Skin epidermis (tissue), 12 donors: ENCODE results near the gene UNC45B.
A peak's percentile ranks its signal among the peaks of the same experiment; 100 is the strongest.
"Not testable (repeated sequence)": the region's sequence is repeated elsewhere in the genome, so short reads cannot be mapped to it uniquely, and the experiment has no call there.

Source experiments
- H3K27ac ChIP-seq, 21 experiments: fragments of 200-600 bp; sonication (generic) in 11 of 21; one replicate each; pipeline ENCODE4 v1.5.0; 2020; ENCODE audit warnings: mild to moderate bottlenecking in 3 of 21, inconsistent platforms in 2 of 21, moderate library complexity in 2 of 21
- H3K4me3 ChIP-seq, 7 experiments: fragments of 200-600 bp; sonication (generic) in 2 of 7; one replicate each; pipeline ENCODE4 v1.5.0; 2020; ENCODE audit warnings: inconsistent platforms in 2 of 7, mild to moderate bottlenecking in 2 of 7, moderate library complexity in 1 of 7

The UNC45B gene

DNA sequence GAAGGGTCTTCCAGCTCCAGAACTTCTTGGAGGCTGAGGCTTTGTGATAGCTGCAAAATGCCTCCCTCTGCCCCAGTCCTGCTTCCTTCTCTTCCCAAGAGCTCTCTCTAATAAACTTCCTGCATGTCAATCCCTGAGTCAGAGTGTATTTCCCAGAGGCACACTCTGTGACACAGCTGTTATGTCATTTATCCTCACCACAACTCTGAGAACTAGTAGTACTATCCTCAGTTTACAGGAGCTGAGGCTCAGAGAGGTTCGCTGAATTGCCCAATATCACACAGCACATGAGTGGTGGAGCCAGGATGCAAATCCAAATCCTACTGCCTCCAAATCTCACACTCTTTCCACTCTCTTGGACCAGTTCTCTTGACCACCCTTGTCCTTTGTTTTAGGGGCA lies 20.0 kb downstream of the UNC45B start:
- Histone ChIP-seq H3K27ac (no peak overlapping the region), H3K4me3 (no peak overlapping the region)

- Histone ChIP-seq H3K4me3 (no peak overlapping the region), H3K27ac (no peak overlapping the region)
These were observed 22.3 kb downstream of the UNC45B start for GRCh38 chr17:35169835-35170363.

DNA sequence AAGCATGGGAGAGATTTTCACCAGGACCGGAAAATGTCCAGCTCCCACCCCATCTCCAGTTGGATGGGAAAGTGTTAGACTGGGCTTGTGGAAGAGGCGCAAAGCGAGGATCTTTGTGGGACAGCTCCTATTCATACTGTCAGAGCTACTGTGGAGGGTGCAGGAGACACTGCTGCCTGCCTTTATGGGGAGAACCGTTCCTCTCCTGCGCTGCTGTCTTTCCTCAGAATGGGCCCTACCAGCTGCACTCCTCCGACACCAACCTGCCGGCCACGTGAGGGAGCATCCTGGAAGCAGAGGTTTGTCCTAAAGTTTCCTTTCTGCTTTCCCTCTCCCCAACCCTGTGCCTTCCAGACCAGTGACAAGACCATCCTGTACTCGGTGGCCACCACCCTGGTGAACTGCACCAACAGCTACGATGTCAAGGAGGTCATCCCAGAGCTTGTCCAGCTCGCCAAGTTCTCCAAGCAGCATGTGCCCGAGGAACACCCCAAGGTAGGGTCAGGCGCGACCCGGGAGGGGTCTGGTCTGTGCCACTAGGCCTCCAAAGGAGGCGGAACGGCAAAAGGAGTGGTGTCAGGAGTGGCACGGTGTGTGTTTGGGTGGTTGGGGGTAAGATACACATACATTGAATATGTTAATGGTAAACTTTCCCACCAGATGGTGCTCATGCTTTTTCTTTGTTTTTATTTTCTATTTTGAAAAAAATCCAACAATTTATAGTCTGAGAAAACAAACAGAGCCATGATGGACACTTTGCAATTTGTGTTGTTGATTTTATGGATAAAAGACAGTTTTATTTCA lies 23.6 kb downstream of the UNC45B start:
- Histone ChIP-seq H3K27ac (peak overlapping the region in 1 of 21 experiments; percentile 48), H3K4me3 (no peak overlapping the region)

DNA sequence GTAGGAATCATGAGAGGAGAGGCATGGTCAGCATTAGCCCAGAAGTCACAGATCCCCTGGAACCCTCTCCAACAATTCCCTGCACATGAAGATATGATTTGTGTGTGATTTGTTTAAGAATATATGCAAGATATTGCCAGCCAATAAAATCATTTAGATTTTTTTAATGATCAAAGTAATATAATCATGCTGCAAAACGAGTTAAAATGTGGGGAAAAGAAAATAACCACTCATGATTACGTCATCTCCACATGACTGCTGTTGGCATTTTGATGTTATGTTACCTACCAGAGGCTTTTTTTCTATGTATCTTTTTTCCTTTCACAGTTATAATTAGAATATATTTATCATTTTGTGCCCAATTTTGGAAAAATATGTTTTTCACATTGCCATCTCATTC lies 24.2 kb downstream of the UNC45B start:
- peak overlapping the region in 1 of 21 experiments; percentile 78 for H3K27ac ChIP-seq

GRCh38 chr17:35172321-35172720 lies 24.7 kb downstream of the UNC45B start:
- H3K4me3 ChIP-seq = not testable (repeated sequence)
- peak overlapping the region in 1 of 21 experiments; percentile 78 for H3K27ac ChIP-seq

More for the DNA sequence above, 24.2 kb downstream of the UNC45B start:
- no peak overlapping the region for H3K4me3 ChIP-seq

GRCh38 chr17:35174835-35175334 lies 27.3 kb downstream of the UNC45B start:
- H3K4me3 ChIP-seq = no peak overlapping the region
- H3K27ac ChIP-seq = no peak overlapping the region

DNA sequence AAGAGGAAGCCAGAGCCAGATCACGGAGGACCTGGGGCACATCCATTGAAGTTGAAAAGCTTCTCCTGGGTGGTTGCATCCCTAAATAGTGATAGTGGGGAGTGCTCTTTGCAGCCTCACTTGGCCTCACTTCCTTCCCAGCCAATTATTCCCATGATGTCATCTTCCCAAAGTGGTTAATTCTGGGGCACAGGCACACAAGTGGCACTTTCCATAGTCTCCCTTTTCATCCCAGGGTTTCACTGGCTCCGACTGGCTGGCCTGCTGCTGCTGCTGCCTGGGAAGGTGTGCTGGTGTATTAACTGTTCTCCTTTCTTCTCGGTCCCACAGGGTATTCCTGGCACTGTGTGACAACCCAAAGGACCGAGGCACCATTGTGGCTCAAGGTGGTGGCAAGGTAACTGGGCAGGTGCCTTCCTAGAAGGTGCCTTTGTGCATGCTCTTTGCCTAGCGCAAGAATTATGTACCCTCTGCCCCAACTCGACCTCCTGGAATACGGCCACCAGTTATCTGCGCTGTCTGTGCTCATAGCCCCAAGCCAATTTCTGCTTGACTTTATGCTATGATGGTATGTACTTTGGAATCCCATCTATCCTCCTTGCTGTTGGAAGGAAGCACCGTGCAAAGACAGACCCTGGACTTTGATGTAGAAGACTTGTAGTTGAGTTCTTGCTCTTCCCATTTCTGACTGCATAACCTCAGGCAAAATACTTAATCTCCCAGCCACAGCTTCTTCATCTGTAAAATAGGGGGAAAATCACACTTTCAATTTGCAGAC lies 28.2 kb downstream of the UNC45B start:
- no peak overlapping the region for H3K27ac ChIP-seq
- no peak overlapping the region for H3K4me3 ChIP-seq

GRCh38 chr17:35176897-35177296 lies 29.3 kb downstream of the UNC45B start:
- peak overlapping the region in 2 of 21 experiments; percentile 50 to 61 for H3K27ac ChIP-seq
- H3K4me3 ChIP-seq = no peak overlapping the region

GRCh38 chr17:35179379-35179778 lies 31.8 kb downstream of the UNC45B start:
- H3K4me3 ChIP-seq = not testable (repeated sequence)

DNA sequence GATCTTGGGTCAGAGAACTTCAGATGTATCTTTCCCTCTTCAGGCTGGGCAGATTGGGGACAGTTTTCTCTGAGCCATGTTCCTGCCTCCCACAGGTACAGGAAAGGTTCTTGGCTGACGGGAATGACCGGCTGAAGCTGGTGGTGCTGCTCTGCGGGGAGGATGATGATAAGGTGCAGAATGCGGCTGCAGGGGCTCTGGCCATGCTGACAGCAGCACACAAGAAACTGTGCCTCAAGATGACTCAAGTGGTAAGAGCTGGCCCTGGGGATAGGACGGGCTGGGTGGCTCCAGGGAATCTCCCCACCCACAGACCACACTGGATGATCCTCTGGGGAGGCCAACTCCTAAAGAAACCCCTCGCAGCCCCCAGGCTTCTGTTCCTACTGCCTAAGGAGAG lies 35.7 kb downstream of the UNC45B start:
- no peak overlapping the region for H3K27ac ChIP-seq
- no peak overlapping the region for H3K4me3 ChIP-seq

More at GRCh38 chr17:35179379-35179778, 31.8 kb downstream of the UNC45B start:
- not testable (repeated sequence) for H3K27ac ChIP-seq

DNA sequence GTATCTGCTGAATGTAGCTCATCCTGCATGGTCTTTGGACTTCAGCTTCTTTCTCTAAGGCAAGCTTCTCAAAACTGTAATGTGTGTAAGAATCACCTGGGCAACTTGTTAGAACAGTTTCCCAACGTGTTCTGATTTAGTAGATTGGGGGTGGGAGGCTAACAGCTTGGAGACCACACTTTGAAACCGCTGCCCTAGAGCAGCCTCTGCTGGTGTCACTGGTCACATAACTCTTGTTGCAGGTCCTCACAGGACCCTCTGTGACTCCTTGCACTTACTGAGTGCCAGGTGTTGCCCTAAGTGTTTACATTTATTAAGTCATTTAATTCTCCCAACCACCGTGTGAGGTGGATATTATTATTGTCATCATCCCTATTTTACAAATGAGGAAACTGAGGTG lies 36.7 kb downstream of the UNC45B start:
- H3K4me3 ChIP-seq = no peak overlapping the region
- no peak overlapping the region for H3K27ac ChIP-seq

DNA sequence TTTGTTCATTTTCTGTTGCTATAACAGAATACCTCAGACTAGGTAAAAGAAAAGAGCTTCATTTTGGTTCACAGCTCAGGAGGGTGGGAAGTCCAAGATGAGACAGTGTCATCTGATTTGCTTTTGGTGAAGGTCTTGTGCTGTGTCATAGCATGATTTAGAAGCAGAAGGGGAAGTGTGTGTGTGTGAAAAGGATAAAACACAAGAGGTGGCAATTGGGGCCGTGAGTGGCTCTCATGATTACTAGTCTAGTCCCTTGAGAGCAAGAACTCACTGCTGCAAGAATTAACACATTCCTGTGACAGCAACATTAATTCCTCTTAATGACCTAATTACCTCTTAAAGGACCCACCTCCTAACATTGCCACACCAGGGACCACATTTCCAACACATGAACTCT lies 38.2 kb downstream of the UNC45B start:
- Histone ChIP-seq H3K4me3 (no peak overlapping the region), H3K27ac (no peak overlapping the region)

DNA sequence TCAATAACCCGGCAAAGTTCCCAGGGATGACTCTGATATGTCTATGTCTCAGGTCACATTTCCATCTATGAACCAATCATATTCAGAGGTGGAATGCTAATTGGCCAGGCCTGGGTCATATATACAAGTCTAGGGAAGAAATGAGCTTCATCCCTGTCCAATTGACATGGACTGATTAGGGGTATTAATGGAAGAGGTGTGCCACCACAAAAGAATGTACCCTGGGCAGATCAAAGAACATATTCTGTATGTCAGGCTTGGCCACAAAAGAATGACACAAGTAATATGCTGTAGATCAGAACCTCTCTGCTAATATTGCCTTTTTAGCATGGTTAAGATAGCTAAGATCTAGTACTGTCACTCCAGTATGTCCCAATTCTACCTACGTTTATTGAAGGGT lies 39.9 kb downstream of the UNC45B start:
- no peak overlapping the region for H3K4me3 ChIP-seq
- H3K27ac ChIP-seq = no peak overlapping the region

GRCh38 chr17:35188111-35188510 lies 40.5 kb downstream of the UNC45B start:
- Histone ChIP-seq H3K27ac (no peak overlapping the region), H3K4me3 (no peak overlapping the region)

GRCh38 chr17:35189291-35189690 lies 41.7 kb downstream of the UNC45B start:
- H3K4me3 ChIP-seq = no peak overlapping the region
- H3K27ac ChIP-seq = no peak overlapping the region

DNA sequence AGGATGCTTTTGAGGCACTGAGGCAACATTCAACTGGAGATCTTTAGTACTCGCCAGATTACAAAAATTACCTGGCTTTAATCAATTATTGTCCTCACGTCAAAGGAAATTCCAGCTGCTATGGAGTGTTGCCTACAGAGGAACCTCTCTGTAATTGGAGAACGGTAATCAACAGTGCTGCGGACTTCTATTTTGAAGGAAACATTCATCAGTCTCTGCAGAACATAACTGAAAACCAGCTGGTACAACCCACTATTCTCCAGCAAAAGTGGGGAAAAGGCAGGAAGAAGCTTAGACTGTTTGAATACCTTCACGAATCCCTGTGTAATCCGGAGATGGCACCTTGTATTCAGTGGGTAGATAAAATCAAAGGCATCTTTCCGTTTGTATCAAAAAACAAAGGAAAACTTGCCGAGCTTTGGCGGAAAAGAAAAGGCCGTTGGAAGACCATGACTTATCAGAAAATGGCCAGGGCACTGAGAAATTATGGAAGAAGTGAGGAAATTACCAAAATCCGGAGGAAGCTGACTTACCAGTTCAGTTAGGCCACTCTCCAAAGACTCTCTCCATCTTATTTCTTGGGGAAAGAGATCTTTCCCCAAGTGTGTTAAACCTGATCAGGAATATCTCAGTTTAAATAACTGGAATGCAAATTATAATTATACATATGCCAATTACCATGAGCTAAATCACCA lies 43.5 kb downstream of the UNC45B start:
- Histone ChIP-seq H3K27ac (no peak overlapping the region), H3K4me3 (no peak overlapping the region)

DNA sequence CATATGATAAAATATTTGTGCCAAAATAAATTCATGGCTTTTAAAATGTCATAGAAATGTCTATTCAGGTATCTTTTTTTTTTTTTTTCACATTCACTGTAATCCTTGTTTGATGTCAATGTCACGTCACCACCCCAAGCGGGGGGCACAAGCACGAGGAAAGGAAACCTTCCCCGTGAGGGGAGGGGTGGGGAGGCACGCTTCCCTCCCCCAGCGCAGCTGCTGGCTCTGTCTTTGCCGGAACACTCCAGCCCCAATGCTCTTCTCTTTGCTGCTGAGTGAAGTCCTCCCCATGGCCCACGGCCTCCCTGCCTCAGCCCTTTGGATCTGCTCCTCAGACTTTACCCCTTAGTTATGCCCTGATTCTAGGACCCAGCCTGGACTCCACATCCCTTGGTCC lies 45.1 kb downstream of the UNC45B start:
- H3K27ac ChIP-seq = no peak overlapping the region
- no peak overlapping the region for H3K4me3 ChIP-seq

DNA sequence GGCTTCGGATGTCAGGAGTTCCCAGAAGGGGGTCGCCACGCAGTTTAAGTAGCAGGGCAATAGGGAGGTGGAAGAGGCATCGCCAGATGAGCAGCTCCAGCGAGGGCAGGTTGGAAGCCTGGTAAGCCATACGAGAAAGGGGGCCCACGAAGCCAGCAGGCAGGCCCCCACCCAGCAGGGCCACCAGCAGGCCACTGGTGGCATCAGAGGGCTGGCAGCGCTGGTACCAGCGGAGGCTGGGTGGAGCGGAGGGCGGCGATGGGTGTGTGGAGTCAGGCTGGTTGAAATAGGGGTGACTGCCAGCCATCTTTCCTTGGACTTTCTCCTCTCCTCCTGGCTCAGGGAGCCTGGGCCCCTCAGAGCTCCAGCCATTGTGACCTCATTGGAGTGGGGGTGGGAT lies 46.4 kb downstream of the UNC45B start, which contains the start of gene SLC35G3:
SLC35G3 (minus strand) TSS at position 393 of the 400 bp plus-strand sequence; CDS start at position 307, 86 bp downstream.
- H3K4me3 ChIP-seq, H3K27ac ChIP-seq: not testable (repeated sequence)

DNA sequence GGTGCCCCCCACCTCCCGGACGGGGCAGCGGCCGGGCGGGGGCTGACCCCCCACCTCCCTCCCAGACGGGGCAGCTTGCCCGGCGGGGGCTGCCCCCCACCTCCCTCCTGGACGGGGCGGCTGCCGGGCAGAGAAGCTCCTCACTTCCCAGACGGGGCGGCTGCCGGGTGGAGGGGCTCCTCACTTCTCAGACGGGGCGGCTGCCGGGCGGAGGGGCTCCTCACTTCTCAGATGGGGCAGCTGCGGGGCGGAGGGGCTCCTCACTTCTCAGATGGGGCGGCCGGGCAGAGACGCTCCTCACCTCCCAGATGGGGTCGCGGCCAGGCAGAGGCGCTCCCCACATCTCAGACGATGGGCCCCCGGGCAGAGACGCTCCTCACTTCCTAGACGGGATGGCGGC lies 47.4 kb downstream of the UNC45B start:
- H3K27ac ChIP-seq, H3K4me3 ChIP-seq: not testable (repeated sequence)

DNA sequence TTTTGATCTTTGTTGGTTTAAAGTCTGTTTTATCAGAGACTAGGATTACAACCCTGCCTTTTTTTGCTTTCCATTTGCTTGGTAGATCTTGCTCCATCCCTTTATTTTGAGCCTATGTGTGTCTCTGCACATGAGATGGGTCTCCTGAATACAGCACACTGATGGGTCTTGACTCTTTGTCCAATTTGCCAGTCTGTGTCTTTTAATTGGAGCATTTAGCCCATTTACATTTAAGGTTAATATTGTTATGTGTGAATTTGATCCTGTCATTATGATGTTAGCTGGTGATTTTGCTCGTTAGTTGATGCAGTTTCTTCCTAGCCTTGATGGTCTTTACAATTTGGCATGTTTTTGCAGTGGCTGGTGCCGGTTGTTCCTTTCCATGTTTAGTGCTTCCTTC lies 55.0 kb downstream of the UNC45B start:
- not testable (repeated sequence) for H3K27ac ChIP-seq, H3K4me3 ChIP-seq
